Activated CD4-positive, alpha-beta T cell treated with anti-CD3 and anti-CD28 coated beads for 48 hours (primary cell): ENCODE results near the gene LPCAT2.

Experiments
- DNase-seq: peaks from one replicate; pipeline ENCODE4 v3.0.0-alpha.2; 2020

Gene LPCAT2

DNA sequence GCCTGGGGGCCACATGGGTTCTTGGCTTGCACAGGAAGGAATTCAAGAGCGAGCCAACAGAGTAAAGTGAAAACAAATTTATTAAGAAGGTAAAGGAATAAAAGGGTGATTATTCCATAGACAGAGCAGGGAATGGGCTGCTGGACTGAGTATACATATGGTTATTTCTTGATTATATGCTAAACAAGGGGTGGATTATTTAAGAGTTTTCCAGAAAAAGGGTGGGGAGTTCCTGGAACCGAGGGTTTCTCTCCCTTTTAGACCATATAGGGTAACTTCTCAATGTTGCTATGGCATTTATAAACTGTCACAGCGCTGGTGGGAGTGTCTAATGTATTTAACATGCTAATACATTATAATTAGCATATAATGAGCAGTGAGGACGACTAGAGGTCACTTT lies 27.8 kb upstream of the LPCAT2 start:
- no peak for DNase-seq

DNA sequence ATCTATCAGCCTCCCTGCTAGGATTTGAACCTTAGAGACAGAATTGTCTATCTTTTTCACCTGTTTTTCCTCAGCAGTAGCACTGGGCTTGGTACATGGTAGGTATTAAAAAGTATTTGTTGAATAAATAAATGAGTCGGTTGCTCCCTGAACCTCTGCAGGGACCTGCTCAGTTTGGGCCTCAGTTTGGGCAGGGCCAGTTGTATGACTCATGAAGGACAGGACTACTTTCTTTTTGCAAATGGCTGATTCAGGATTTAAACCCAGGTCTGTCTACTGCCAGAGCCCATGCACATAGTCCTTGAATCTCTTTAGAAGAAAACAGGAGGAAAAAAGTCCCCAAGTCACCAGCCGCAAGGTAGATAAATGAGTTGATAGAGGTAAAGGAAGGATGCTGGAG lies 26.8 kb upstream of the LPCAT2 start:
- no peak for DNase-seq

DNA sequence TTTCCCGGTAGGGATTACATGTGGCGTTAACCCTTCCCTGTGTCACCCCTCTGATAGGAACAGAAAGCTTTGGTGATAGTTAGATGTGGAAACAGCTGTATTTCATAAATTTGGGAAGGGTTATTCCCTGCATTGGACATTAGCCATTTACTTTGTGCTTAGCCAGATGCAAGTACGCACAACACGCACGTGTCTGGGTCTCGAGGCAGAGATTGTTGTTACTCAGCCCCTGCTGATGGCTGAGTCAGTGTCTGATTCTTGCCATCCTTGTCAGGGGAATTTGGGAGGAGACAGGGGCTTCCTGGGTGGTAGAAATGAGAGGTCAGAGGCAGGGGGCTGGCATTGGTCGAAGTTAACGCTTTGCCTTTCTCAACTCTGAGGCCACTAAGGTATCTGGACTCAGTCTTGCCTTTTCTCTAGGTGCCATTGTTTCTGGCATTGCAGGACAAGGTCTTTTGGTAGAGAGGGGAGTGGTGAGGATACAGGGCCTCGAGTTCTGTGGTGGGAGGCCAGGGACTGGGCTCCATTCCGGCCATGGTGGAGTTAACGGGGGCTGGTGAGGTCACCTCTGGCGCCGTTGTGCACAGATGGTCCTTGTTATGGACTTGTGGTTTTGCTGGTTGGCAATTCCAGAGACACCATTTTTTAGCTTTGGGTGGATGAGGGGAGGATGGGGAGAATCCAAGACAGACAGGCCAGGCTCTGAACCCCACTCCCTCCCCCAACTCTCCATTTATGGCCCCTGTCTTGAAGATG lies 21.6 kb upstream of the LPCAT2 start:
- no peak for DNase-seq

DNA sequence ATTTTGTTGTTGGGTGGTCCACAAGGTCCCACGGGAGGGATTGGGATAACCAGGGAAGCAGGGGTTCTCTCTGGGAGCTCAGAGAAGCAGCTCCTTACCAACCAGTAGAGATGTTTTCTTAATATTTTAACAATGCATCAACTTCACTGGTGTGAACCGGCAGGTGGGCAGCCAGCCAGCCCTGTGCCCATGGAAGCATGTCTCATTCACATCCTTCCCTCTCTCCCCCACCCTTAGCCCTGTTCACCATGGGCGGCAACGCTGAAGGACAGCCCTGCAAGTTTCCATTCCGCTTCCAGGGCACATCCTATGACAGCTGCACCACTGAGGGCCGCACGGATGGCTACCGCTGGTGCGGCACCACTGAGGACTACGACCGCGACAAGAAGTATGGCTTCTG lies 20.6 kb upstream of the LPCAT2 start:
- DNase-seq, result no peak

DNA sequence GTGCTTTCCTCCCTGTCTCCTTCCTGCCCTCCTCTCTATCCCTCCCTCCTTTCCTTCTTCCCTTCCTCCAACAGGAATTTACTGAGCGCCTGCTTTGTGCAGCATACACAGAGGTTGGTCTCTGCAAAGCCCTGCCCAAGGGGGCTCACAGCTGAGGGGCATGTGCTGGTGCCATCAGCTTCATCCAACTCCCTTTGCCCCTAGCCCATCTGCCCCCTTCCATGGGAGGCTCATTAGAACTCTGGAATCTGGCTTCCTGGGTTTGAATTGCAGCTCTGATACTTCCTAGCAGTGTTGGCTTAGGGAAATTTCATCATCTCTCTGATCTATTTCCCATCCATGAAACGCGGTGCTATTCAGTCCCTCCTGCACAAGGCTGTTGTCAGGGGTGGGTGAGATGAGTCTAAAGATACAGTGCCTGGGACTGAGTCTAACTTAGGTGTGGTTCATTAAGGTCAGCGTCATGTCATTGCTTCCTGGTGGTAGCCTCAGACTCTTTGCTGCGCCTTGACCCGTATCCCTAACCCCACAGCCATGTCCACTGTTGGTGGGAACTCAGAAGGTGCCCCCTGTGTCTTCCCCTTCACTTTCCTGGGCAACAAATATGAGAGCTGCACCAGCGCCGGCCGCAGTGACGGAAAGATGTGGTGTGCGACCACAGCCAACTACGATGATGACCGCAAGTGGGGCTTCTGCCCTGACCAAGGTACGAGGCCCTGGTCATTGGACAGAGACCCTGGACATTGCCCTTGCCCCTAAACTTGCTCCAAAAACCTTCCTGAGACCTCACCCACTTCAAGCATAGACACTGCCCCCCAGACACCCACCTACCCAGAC lies 19.5 kb upstream of the LPCAT2 start:
- DNase-seq, result no peak

DNA sequence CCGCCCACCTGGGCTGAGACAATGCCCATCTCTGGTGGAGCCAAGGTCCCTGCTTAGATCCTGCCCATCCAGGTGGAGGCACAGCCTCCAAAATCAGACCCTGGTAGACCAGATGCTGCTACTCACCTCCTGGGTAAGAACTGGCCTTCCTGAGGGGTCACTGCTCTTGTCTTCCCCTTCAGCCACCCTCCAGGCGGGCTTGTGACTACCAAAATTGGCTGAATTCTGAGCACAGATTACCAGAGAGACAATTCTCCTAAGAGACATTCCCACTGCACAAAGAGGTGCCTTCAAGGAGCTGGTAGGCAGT lies 19.0 kb upstream of the LPCAT2 start:
- no peak for DNase-seq

DNA sequence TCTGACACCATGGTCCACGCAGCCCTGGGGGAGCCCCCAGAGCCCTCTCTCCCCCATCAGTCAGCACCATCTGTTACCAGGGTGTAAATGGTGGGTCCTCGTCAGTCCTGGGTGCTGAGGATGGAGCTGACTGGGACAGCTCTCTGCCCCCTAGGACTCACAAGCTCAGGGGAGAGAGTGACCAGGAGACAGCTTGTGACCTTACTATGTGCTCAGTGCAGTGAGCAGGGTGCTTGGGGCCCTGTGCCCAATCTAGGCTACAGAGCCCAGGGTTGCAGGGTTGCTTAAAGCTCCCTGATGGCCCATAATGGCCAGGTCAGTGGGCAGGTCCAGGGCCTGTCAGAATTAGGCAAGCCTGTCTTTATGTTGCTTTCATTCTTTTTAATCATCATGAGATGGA lies 18.6 kb upstream of the LPCAT2 start:
- no peak for DNase-seq

DNA sequence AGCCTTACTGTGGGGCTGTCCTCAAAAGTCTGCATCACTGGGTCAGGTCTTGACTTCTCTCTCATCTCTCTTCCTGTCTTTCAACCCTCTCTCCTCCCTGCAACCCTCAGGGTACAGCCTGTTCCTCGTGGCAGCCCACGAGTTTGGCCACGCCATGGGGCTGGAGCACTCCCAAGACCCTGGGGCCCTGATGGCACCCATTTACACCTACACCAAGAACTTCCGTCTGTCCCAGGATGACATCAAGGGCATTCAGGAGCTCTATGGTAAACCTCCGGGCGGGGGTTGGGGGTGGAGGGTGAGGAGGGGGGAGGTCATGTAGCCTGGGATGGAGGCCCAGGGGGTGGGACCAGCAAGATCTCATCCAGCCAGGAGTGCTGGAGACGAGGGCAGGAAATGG lies 17.2 kb upstream of the LPCAT2 start:
- no peak for DNase-seq

DNA sequence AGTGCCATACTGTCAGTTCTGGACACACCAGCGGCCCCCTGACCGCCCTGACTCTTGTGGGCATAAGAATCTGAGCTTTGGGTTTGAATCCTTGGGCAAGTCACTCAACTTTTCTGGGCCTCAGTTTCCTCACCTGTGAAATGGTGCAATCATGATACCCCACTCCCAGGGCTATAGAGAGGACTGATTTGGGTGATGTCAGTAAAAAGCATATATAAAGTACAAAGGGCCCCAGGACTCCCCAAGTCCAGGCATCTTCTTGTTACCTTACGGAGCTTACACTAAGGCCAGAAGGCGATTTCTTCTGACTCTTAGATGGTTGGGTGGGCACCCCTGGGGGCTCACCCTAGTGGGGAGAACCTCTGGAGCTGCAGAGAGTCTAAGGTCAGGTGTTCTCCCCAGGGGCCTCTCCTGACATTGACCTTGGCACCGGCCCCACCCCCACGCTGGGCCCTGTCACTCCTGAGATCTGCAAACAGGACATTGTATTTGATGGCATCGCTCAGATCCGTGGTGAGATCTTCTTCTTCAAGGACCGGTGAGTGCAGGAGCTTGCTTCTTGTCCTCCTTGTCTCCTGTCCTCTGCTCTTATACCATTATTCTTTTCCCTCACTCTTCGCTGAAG lies 16.0 kb upstream of the LPCAT2 start:
- DNase-seq, result no peak

DNA sequence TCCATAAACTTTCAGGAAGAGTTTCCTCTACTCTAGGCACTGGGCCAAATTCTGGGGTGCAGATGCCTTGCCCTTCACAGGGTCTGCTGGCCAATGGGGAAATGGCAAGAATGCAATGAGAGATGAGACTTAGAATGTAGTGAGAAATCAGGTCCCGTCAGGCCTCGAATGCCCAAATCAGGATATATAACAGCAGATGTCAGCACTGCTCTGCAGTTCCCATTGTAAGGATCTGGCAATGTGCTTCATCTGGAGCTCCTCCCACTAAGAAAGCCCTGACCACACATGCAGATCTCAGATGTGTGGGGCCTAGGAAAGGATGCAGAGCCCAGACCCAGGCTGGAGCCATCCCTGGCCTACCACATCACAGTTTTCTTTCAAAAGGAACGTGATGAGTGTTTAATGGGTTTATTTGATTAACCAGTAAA lies 13.9 kb upstream of the LPCAT2 start:
- no peak for DNase-seq

DNA sequence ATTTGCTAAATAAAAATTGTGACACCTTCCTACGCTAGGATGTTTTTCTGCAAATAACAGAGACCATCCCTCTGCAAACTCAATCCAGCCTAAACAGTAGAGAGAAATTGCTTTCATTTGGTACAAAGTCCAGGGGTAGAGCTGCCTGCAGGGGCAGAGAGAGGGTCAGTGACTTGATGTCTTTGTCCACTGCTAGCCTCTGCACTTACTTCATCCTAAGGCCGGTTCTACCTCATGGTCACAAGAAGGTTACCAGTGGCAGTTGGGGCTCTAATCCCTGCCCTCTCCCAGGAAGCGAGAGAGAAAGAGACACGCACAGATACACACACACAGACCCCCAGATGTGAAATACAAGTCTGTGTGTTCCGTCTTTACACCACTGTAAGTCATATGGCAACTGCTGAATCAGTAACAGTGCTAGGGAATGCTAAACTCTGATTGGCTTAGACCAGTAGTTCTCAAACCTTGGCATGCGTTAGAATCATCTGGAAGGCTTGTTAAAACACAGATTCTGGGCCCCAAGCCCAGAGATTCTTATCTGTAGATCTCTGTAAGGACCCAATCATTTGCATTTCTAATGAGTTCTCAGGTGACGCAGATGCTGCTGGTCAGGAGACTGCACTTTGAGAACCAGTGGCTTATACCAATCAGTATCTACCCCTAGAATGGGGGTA lies 13.1 kb upstream of the LPCAT2 start:
- no peak for DNase-seq

DNA sequence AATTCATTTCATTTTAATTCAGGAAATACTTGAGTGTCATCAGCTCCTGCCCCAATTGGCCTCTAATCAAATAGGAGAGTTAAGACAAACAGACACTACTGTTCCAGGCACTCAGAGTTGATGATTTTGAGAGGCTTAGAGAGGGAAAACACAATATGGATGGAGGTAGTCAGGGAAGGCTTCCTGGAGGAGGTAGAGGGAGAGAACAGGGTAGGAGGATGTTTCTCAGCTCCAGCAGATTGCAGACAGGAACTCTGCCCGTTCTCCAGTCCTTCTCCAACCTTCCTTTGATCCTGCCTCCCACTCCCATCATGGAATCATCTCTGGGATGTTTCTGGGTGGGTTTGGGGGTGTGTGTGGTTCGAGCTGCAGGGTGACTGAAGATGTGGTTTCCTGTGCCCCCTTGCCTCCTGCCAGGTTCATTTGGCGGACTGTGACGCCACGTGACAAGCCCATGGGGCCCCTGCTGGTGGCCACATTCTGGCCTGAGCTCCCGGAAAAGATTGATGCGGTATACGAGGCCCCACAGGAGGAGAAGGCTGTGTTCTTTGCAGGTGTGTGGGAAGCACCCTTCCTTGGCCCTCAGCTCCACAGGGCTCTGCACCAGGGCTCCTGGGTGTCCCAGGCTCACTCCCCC lies 12.2 kb upstream of the LPCAT2 start:
- no peak for DNase-seq

DNA sequence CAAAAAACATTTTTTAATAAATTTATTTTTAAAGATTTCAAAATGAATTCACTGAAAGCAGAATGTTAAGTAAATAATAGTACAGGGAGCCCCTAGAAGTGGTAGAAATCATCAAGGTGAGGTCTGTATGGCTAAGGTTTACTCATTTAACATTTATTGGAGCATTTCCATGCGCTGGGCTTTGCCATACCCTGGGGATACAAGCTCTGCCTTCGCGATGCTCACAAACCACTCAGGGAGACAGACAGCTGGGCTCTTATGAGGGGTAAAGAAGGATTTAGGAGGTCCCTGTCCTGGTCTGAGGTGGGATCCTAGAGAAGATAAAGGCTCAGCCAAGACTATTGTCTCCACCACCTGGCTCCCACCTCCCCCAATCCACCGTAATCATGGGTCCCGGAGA lies 11.3 kb upstream of the LPCAT2 start:
- DNase-seq, result no peak

DNA sequence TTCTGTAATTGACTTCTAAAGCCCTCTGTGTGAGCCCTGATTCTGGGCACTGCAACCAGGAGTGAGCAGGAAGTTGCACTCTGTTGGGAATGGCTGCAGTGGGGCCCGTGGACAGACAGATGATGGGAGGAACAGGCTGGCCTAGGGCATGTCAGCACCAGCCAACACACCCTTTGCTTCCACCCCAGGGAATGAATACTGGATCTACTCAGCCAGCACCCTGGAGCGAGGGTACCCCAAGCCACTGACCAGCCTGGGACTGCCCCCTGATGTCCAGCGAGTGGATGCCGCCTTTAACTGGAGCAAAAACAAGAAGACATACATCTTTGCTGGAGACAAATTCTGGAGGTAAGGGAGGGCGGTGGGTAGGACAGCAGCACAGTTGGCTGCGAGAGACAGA lies 10.8 kb upstream of the LPCAT2 start:
- DNase-seq, result no peak

DNA sequence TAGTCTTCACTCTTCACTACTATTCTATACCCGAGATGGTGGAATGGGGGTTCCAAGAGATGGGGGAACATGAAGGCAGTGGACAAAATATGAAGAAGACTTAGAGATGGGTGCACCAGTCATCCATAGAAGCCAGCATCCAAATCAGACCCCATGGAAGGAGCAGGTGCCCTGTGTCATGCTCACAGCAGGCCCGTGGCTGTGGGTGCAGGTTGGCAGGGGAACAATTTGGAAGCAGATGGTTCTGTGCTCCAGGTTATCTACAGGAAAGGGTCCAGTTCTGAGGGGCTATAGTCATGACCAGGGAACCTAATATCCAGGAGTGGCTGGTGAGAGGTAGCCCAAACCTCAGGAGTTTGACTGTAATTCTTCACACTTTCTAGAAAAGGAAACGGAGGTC lies 9.6 kb upstream of the LPCAT2 start:
- DNase-seq, result no peak

DNA sequence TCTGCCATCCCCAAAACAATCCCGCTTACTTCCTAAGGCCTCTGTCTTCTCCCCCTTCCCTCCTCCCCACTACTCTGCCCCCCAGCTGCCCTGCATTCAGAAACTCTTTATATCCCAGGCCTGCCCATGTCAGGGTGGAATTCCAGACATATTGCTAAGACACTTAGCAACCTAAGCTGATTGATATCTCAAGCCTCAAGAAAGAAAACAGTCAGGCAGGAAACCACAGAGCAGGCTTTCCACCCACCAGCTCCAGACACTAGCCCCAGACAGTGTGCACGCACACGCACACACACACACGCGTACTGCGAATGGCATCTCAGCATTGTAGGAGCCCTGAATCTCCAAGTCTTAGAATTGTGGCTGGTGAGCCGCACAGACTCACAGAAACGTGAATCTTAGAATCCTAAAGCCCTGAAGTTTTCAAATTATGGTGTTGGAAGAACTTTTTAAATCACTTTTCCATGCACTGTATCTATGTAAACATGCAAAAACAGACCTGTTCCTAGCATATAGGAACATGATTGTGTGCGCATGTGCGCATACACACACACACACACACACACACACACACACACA lies 8.8 kb upstream of the LPCAT2 start:
- DNase-seq, result peak; percentile 49

DNA sequence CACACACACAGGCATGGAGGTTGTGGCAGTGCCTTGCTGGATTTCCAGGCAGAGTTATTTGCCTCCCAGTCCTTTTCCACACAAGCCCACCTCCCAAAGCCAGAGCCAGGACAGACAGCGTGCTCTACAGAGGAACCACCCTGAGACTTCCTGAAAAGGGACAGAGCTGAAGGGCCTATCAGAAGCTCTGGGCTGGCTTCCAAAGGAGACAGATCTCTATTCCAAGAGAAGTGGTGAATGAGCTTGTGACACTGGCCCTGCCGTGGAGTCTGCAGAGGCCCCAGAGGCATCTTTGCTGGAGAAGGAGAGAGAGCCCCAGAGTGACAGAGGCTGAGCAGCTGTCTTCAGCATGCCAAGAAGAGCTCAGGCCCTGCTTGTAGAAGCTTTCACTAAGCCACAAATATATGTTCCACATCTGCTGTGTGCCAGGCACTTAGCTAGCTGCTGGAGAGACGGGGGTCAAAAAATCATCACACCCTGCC lies 8.3 kb upstream of the LPCAT2 start:
- no peak for DNase-seq

DNA sequence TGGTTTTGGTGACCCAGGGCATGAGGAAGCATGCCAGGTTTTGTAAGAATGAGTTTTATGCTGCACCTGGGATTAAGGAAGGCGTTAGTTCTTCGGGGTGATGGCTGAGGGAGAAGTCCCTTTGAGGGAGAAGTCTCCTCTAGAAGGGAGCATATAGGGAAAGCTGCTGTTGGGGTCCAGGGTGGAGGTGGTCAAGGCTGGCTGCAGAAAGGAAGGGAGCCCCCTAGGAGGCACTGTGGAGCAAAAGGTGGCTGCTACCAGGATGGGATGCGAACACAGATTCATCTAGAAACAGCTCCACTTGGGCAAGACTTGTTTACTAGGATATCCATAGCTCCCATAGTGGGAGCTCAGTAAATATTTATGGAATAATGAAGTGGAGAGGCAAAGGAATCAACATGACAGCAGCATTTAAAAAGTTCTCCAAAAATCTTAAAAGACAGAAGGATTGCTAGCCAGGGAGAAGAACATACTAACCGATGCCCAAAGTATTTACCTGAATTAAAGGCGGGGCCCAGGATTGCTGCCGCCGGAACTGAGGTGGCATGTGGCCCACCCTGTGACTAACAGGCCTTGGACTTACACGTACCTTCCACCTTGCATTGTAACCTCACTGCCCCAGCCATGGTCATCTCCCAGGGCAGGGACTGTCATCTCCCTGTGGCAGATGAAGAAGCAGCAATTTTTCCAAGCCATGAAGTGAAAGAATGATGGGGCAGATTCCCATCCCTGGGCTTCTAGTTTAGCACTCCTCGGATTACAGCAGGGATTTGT lies 7.1 kb upstream of the LPCAT2 start:
- DNase-seq, result no peak

DNA sequence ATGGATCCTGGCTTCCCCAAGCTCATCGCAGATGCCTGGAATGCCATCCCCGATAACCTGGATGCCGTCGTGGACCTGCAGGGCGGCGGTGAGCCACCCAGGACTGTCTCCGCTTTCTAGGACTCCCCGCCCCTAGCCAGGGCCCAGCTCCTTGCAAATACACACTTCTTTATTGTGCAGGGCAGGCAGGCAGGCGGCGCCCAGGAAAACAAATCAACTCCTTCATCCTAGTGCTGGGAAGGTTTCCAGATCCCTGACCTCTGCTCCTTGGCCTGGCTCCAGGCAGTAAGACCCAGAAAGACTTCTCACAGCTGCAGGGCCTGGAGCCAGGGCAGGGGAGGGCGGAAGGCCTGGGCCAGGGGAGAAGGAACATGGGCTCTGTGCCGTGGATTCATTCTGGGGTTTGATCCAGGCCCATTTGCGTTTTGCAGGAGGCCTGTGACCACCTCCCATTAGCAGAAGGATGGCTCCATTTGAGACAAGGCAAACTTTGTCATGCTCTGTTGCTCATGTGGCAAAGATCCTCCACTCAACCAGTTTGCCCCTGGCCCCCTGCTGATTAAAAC lies 6.0 kb upstream of the LPCAT2 start:
- no peak for DNase-seq

DNA sequence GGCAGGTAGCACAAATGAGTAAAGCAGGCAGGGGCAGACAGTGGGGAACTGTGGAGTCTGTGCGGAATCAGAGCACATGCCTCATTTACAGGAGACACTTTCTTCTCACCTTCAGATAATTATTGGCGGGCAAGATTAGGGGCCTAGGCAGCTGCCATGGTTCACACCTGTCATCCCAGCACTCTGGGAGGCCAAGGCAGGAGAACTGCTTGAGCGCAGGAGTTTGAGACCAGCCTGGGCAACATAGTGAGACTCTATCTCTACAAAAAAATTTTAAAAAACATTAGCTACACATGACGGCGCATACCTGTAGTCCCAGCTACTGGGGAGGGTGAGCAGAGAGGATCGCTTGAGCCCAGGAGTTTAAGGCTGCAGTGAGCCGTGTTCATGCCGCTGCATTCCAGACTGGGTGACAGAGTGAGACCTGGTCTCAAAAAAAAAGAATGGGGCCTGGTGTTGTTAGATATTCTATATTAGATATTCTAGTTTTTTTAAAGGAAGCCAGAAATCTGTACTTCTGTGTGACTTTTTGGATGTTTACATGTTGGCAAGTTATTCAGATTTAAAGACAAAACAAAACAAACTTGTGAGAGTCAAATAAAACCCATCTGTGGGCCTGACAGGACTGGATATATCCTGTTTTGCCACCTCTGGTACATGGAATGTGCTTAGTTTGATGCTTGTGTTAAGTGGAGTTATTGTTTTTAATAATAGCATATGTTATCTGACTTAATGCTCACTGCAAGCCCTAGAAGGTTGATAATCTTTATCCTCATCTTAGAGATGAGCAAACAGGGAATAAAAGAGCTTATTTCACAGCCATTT lies 4.9 kb upstream of the LPCAT2 start:
- no peak for DNase-seq
